Psoas muscle (tissue), 8 donors: ENCODE results near the gene OBP2A. TPM values are rescaled to one million over a fixed set of nuclear protein-coding genes. Genes with fewer than 3 reads are reported as not detected.
"Not testable (repeated sequence)": the region's sequence is repeated elsewhere in the genome, so short reads cannot be mapped to it uniquely, and the experiment has no call there.

Experiments used
- ATAC-seq, 4 donors: fragments of 200-7000 bp; cut with Tn5 transposase; one replicate each; pipeline ENCODE4 v1.9.1; 2020; ENCODE audit warnings: moderate library complexity in 3 of 4, mild to moderate bottlenecking in 2 of 4
- DNase-seq, 2 donors: peaks; one replicate each; pipeline ENCODE4 v3.0.0-alpha.2; 2020
- H3K27ac ChIP-seq: fragments of 200-600 bp; one replicate; pipeline ENCODE4 v1.8.0; 2022
- H3K27me3 ChIP-seq, 3 donors: fragments of 200-600 bp in 1 of 3; one replicate each; pipeline versions ENCODE4 v1.6.1 to v1.8.0; 2013 to 2022; ENCODE audit warnings: low read length in 2 of 3, mild to moderate bottlenecking in 2 of 3, moderate library complexity in 1 of 3; ENCODE audit not compliant: insufficient read depth in 3 of 3
- H3K36me3 ChIP-seq, 2 donors: fragments of 200-600 bp in 1 of 2; one replicate each; pipeline versions ENCODE4 v1.6.1 to v1.8.0; 2013 to 2022; ENCODE audit warnings: low read depth in 1 of 2, mild to moderate bottlenecking in 1 of 2, moderate library complexity in 1 of 2; ENCODE audit not compliant: insufficient read depth in 1 of 2
- H3K4me1 ChIP-seq: fragments of 200-600 bp; one replicate; pipeline ENCODE4 v1.8.0; 2022
- H3K4me3 ChIP-seq: fragments of 200-600 bp; one replicate; pipeline ENCODE4 v1.8.0; 2022; ENCODE audit warnings: mild to moderate bottlenecking
- H3K9me3 ChIP-seq: fragments of 200-600 bp; one replicate; pipeline ENCODE4 v1.8.0; 2022
- CTCF ChIP-seq: fragments of 200-600 bp; IDR thresholded peaks from one replicate; pipeline ENCODE4 v1.8.0; 2022; ENCODE audit warnings: antibody characterized with exemption
- WGBS, 3 donors: extraction: QIAGEN DNeasy Blood & Tissue Kit; methylation state at CpG; one replicate each; pipeline versions ENCODE4 v1.1.6 to v1.1.7; 2013; 5-methylcytosine and 5-hydroxymethylcytosine counted together
- intact Hi-C, 2 donors: fragments of 100-400 bp; cut with DNase I; formaldehyde crosslinking; loops; one replicate each; pipeline versions ENCODE4 v1.11.0 to v1.14.2; 2022
- polyA plus RNA-seq, 3 donors: library from polyadenylated mRNA; stranded (reverse); fragments of 200-250 nt; gene quantifications; one replicate each; pipeline ENCODE4 v1.2.3, GENCODE V29; 2013
- total RNA-seq, 4 donors: library from RNA; stranded (reverse); fragmentation: NEBNext Ultra II Directional in 2 of 4; extraction: Animal tissue kit (Norgen Biotek cat#: 25700) in 2 of 4; gene quantifications; one replicate each; pipeline versions ENCODE4 v1.2.1 to v1.2.4, GENCODE V29; 2021 to 2023
- donor health status: healthy with polysubstance abuse.
- donor health status: DM: no; HTN: no; CAD: no; lungs with moderate emphysema.
- donor health status: Bipolar disorder and iron deficiency.
- donor health status: healthy.
- donor health status: DM: yes; HTN: yes; CAD: no.
- donor health status: DM: no; HTN: no; CAD: no.
- donor health status: DM: no; HTN: no; CAD: no.
- donor health status: DM: yes; HTN: yes; CAD: no.

The OBP2A gene
- total and polyA plus RNA-seq, 7 donors, result not detected

GRCh38 chr9:135512241-135512603 lies 33.7 kb upstream of the OBP2A start:
- intact Hi-C loops, result no loop called here
- DNase-seq (no peak), ATAC-seq (no peak)
- 76 to 80% (median 78%) methylated on average over 10 of the region's 10 CpGs for WGBS, 3 donors
- Histone ChIP-seq H3K36me3 (no peaks in the 10 kb centered on the region), H3K4me1 (no peaks in the 10 kb centered on the region), H3K4me3 (no peak overlapping the region), H3K27ac (no peak overlapping the region), H3K27me3 (peaks cover 0 to 14% (median 0%) of the 10 kb centered on the region in 3 donors), H3K9me3 (peaks cover 4% of the 10 kb centered on the region)
- TF ChIP-seq CTCF, result no peak

GRCh38 chr9:135512904-135513303 lies 33.0 kb upstream of the OBP2A start:
- Histone ChIP-seq H3K27me3 (peaks cover 0 to 14% (median 0%) of the 10 kb centered on the region in 3 donors), H3K4me1 (no peaks in the 10 kb centered on the region), H3K27ac (no peak overlapping the region), H3K9me3 (peaks cover 4% of the 10 kb centered on the region), H3K36me3 (no peaks in the 10 kb centered on the region), H3K4me3 (no peak overlapping the region)
- intact Hi-C loops, result no loop called here
- TF ChIP-seq CTCF, result no peak
- no peak for DNase-seq
- no peak for ATAC-seq
- WGBS, 3 donors, result 46 to 52% (median 48%) methylated on average over 7 of the region's 7 CpGs

GRCh38 chr9:135513351-135513846 lies 32.5 kb upstream of the OBP2A start:
- 71 to 80% (median 76%) methylated on average over 17 to 19 of the region's 19 CpGs for WGBS, 3 donors
- DNase-seq (no peak), ATAC-seq (no peak)
- no peaks in the 10 kb centered on the region for H3K36me3 ChIP-seq
- no peaks in the 10 kb centered on the region for H3K4me1 ChIP-seq
- no peak for TF ChIP-seq CTCF
- peaks cover 4% of the 10 kb centered on the region for H3K9me3 ChIP-seq
- H3K4me3 ChIP-seq, result no peak overlapping the region
- H3K27me3 ChIP-seq, result peaks cover 0 to 12% (median 0%) of the 10 kb centered on the region in 3 donors
- H3K27ac ChIP-seq, result no peak overlapping the region
- intact Hi-C loops, result no loop called here

- WGBS, 3 donors, result 62 to 70% (median 62%) methylated on average over 9 of the region's 9 CpGs
- DNase-seq, H3K36me3 ChIP-seq, H3K4me1 ChIP-seq, intact Hi-C loops, H3K27ac ChIP-seq, ATAC-seq, H3K9me3 ChIP-seq, H3K4me3 ChIP-seq: not testable (repeated sequence)
- H3K27me3 ChIP-seq, result peaks cover 0 to 10% (median 0%) of the 10 kb centered on the region in 3 donors
These were observed 32.0 kb upstream of the OBP2A start for GRCh38 chr9:135513906-135514305.

- WGBS, 3 donors, result 77 to 81% (median 79%) methylated on average over 16 to 17 of the region's 17 CpGs
- peaks cover 0 to 10% (median 0%) of the 10 kb centered on the region in 3 donors for H3K27me3 ChIP-seq
- H3K4me3 ChIP-seq, result no peak overlapping the region
- intact Hi-C loops, result no loop called here
- no peak for ATAC-seq
- no peaks in the 10 kb centered on the region for H3K4me1 ChIP-seq
- DNase-seq, result no peak
- no peak for TF ChIP-seq CTCF
- no peaks in the 10 kb centered on the region for H3K36me3 ChIP-seq
- peaks cover under 1% of the 10 kb centered on the region for H3K9me3 ChIP-seq
- no peak overlapping the region for H3K27ac ChIP-seq
These were observed 31.4 kb upstream of the OBP2A start for GRCh38 chr9:135514342-135515082.
